Ishikawa (cell line): Measurements from ENCODE around the gene MAP2K1.

Source experiments
- CEBPB ChIP-seq: IDR thresholded peaks from 2 replicates; pipeline ENCODE4 v1.6.1; 2012
- CREB1 ChIP-seq: IDR thresholded peaks from 2 replicates; pipeline ENCODE4 v1.6.1; 2012; ENCODE audit warnings: low read depth
- EGR1 ChIP-seq: IDR thresholded peaks from 2 replicates; pipeline ENCODE4 v1.6.1; 2012
- EP300 ChIP-seq: IDR thresholded peaks from 2 replicates; pipeline ENCODE4 v1.6.1; 2012; ENCODE audit warnings: borderline replicate concordance
- FOXM1 ChIP-seq: IDR thresholded peaks from 2 replicates; pipeline ENCODE4 v1.6.1; 2012; ENCODE audit warnings: low read depth, borderline replicate concordance
- NFIC ChIP-seq: IDR thresholded peaks from 2 replicates; pipeline ENCODE4 v1.6.1; 2012
- RAD21 ChIP-seq: IDR thresholded peaks from 2 replicates; pipeline ENCODE4 v1.6.1; 2012; ENCODE audit warnings: low read depth
- TAF1 ChIP-seq: IDR thresholded peaks from 2 replicates; pipeline ENCODE4 v1.6.1; 2012; ENCODE audit warnings: low read depth, mild to moderate bottlenecking
- TCF12 ChIP-seq: IDR thresholded peaks from 2 replicates; pipeline ENCODE4 v1.6.1; 2012; ENCODE audit warnings: low read depth
- TEAD4 ChIP-seq: IDR thresholded peaks from 2 replicates; pipeline ENCODE4 v1.6.1; 2012
- USF1 ChIP-seq: IDR thresholded peaks from 2 replicates; pipeline ENCODE4 v1.6.1; 2012
- YY1 ChIP-seq: IDR thresholded peaks from 2 replicates; pipeline ENCODE4 v1.6.1; 2012; ENCODE audit warnings: low read depth
- ZBTB7A ChIP-seq: IDR thresholded peaks from 2 replicates; pipeline ENCODE4 v1.6.1; 2012; ENCODE audit warnings: low read depth
- TF ChIP-seq, protein P1 (sequence below): IDR thresholded peaks from 2 replicates; pipeline ENCODE4 v1.6.1; 2012
- TF ChIP-seq, protein P2 (sequence below): IDR thresholded peaks from 2 replicates; pipeline ENCODE4 v1.6.1; 2012; ENCODE audit warnings: low read depth, mild to moderate bottlenecking

MAP2K1 gene

GRCh38 chr15:66452971-66453580 is 66.4 kb downstream of the MAP2K1 start:
- TF ChIP-seq TCF12 (no peak), CREB1 (no peak), YY1 (no peak), FOXM1 (no peak), RAD21 (no peak), USF1 (no peak), NFIC (no peak), ZBTB7A (no peak), CEBPB (no peak), TEAD4 (no peak), EP300 (no peak), TAF1 (no peak), EGR1 (no peak)
- TF ChIP-seq, protein P1, sequence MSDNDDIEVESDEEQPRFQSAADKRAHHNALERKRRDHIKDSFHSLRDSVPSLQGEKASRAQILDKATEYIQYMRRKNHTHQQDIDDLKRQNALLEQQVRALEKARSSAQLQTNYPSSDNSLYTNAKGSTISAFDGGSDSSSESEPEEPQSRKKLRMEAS, result no peak
- TF ChIP-seq, protein P2, sequence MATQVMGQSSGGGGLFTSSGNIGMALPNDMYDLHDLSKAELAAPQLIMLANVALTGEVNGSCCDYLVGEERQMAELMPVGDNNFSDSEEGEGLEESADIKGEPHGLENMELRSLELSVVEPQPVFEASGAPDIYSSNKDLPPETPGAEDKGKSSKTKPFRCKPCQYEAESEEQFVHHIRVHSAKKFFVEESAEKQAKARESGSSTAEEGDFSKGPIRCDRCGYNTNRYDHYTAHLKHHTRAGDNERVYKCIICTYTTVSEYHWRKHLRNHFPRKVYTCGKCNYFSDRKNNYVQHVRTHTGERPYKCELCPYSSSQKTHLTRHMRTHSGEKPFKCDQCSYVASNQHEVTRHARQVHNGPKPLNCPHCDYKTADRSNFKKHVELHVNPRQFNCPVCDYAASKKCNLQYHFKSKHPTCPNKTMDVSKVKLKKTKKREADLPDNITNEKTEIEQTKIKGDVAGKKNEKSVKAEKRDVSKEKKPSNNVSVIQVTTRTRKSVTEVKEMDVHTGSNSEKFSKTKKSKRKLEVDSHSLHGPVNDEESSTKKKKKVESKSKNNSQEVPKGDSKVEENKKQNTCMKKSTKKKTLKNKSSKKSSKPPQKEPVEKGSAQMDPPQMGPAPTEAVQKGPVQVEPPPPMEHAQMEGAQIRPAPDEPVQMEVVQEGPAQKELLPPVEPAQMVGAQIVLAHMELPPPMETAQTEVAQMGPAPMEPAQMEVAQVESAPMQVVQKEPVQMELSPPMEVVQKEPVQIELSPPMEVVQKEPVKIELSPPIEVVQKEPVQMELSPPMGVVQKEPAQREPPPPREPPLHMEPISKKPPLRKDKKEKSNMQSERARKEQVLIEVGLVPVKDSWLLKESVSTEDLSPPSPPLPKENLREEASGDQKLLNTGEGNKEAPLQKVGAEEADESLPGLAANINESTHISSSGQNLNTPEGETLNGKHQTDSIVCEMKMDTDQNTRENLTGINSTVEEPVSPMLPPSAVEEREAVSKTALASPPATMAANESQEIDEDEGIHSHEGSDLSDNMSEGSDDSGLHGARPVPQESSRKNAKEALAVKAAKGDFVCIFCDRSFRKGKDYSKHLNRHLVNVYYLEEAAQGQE, result no peak

- TF ChIP-seq NFIC, result no peak
- no peak for TF ChIP-seq EGR1
- no peak for TF ChIP-seq USF1
- TF ChIP-seq, protein P1, result no peak
Measured at GRCh38 chr15:66454143-66454542, 67.4 kb downstream of the MAP2K1 start.

GRCh38 chr15:66456211-66456610 is 69.5 kb downstream of the MAP2K1 start:
- TF ChIP-seq YY1, result no peak
- no peak for TF ChIP-seq NFIC
- TF ChIP-seq, protein P2, result no peak
- no peak for TF ChIP-seq CREB1
- TF ChIP-seq, protein P1, result no peak
- no peak for TF ChIP-seq CEBPB
- no peak for TF ChIP-seq EP300
- no peak for TF ChIP-seq TCF12
- no peak for TF ChIP-seq USF1
- TF ChIP-seq TEAD4, result no peak
- no peak for TF ChIP-seq ZBTB7A
- TF ChIP-seq FOXM1, result no peak
- no peak for TF ChIP-seq EGR1
- no peak for TF ChIP-seq TAF1
- TF ChIP-seq RAD21, result no peak

- TF ChIP-seq TEAD4, result no peak
- TF ChIP-seq NFIC, result no peak
- TF ChIP-seq, protein P2, result no peak
- no peak for TF ChIP-seq TAF1
- TF ChIP-seq TCF12, result no peak
- TF ChIP-seq YY1, result no peak
- TF ChIP-seq CREB1, result no peak
Measured at GRCh38 chr15:66459818-66460615, 73.3 kb downstream of the MAP2K1 start.
